OCI-LY7 (cell line): ENCODE results near the gene ZBED1.
"Not testable (repeated sequence)": the region's sequence is repeated elsewhere in the genome, so short reads cannot be mapped to it uniquely, and the experiment has no call there.

Experiments used
- EZH2phosphoT487 ChIP-seq: fragments of 200-600 bp; sonication (generic); IDR thresholded peaks from 2 replicates; pipeline ENCODE4 v1.6.1; 2018; ENCODE audit warnings: low read depth, borderline replicate concordance, mild to moderate bottlenecking, mixed run types, antibody characterized with exemption, low read length, moderate library complexity, mixed read lengths
- TF ChIP-seq, protein P1 (sequence below): fragments of 200-600 bp; sonication (generic); conservative IDR thresholded peaks from 2 replicates; pipeline ENCODE4 v1.5.1; 2014; ENCODE audit warnings: mild to moderate bottlenecking, antibody characterized with exemption, low read length, moderate library complexity, mixed read lengths

DNA sequence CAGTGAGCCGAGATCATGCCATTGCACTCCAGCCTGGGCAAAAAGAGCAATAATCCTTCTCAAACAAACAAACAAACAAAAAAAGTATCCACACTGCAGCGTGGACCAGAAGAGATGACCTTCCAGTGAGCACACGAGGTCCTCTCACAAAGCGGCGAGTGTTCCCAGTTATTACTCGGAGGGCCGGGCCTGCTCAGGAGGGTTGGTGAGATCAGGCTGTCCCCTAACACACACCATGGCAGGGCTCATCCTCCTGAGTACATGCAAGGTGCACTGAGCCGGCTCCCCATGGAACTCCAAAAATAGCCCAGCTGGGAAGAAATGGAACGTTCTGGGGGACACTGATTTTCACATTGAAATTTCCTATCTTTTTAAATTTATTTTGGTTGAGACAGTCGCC lies 40.7 kb downstream of the ZBED1 start:
- TF ChIP-seq, protein P1, sequence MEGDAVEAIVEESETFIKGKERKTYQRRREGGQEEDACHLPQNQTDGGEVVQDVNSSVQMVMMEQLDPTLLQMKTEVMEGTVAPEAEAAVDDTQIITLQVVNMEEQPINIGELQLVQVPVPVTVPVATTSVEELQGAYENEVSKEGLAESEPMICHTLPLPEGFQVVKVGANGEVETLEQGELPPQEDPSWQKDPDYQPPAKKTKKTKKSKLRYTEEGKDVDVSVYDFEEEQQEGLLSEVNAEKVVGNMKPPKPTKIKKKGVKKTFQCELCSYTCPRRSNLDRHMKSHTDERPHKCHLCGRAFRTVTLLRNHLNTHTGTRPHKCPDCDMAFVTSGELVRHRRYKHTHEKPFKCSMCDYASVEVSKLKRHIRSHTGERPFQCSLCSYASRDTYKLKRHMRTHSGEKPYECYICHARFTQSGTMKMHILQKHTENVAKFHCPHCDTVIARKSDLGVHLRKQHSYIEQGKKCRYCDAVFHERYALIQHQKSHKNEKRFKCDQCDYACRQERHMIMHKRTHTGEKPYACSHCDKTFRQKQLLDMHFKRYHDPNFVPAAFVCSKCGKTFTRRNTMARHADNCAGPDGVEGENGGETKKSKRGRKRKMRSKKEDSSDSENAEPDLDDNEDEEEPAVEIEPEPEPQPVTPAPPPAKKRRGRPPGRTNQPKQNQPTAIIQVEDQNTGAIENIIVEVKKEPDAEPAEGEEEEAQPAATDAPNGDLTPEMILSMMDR: not testable (repeated sequence)
- TF ChIP-seq EZH2phosphoT487: not testable (repeated sequence)
